ENCODE results near the gene IQSEC1. TPM values are rescaled to one million over a fixed set of nuclear protein-coding genes. Genes with fewer than 3 reads are reported as not detected.

IQSEC1 gene
- total and polyA plus RNA-seq, 10 of the 15 experiments (the other 5 are each of a cell fraction or from before 2014, with no cell fraction given): 0.92 to 55.2 (median 8.5) TPM

DNA sequence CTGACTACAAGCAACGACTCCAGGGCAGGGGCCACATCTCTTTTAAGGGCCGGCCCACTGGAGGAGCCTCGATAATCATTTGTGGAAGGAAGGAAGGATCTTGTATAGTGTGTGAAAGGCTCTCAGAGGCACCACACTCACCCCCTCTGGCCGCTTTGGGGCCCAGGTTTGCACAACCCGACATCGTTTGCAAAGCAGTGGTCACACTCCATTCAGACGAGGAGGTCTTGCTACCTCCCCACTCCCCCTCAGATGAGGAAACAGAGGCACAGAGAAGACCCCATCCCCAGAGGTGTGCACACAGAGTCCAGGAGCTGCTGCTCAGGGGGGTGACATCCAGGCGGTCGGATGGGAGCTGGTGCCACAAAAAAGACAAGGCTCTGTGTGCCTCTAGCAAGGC is 29.6 kb downstream of the IQSEC1 start (continued):
- TF ChIP-seq, protein P1, sequence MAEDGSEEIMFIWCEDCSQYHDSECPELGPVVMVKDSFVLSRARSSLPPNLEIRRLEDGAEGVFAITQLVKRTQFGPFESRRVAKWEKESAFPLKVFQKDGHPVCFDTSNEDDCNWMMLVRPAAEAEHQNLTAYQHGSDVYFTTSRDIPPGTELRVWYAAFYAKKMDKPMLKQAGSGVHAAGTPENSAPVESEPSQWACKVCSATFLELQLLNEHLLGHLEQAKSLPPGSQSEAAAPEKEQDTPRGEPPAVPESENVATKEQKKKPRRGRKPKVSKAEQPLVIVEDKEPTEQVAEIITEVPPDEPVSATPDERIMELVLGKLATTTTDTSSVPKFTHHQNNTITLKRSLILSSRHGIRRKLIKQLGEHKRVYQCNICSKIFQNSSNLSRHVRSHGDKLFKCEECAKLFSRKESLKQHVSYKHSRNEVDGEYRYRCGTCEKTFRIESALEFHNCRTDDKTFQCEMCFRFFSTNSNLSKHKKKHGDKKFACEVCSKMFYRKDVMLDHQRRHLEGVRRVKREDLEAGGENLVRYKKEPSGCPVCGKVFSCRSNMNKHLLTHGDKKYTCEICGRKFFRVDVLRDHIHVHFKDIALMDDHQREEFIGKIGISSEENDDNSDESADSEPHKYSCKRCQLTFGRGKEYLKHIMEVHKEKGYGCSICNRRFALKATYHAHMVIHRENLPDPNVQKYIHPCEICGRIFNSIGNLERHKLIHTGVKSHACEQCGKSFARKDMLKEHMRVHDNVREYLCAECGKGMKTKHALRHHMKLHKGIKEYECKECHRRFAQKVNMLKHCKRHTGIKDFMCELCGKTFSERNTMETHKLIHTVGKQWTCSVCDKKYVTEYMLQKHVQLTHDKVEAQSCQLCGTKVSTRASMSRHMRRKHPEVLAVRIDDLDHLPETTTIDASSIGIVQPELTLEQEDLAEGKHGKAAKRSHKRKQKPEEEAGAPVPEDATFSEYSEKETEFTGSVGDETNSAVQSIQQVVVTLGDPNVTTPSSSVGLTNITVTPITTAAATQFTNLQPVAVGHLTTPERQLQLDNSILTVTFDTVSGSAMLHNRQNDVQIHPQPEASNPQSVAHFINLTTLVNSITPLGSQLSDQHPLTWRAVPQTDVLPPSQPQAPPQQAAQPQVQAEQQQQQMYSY (CRISPR knock-in tag; IDR thresholded peaks at IDR 0.05): no peak
- TF ChIP-seq, protein P2, sequence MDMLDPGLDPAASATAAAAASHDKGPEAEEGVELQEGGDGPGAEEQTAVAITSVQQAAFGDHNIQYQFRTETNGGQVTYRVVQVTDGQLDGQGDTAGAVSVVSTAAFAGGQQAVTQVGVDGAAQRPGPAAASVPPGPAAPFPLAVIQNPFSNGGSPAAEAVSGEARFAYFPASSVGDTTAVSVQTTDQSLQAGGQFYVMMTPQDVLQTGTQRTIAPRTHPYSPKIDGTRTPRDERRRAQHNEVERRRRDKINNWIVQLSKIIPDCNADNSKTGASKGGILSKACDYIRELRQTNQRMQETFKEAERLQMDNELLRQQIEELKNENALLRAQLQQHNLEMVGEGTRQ (IDR thresholded peaks at IDR 0.05; ENCODE audit: borderline replicate concordance, low read depth, low read length): no peak
- TF ChIP-seq ESRRA (IDR thresholded peaks at IDR 0.05; ENCODE audit: low read length): no peak
- TF ChIP-seq MYC (IDR thresholded peaks at IDR 0.05; ENCODE audit: insufficient read depth, insufficient read length, insufficient replicate concordance, low read length, severe bottlenecking): no peak
- TF ChIP-seq CREM (IDR thresholded peaks at IDR 0.05; ENCODE audit: low read depth): no peak
- no peak for TF ChIP-seq WRNIP1 (IDR thresholded peaks at IDR 0.05; ENCODE audit: borderline replicate concordance, low read depth, low read length)

DNA sequence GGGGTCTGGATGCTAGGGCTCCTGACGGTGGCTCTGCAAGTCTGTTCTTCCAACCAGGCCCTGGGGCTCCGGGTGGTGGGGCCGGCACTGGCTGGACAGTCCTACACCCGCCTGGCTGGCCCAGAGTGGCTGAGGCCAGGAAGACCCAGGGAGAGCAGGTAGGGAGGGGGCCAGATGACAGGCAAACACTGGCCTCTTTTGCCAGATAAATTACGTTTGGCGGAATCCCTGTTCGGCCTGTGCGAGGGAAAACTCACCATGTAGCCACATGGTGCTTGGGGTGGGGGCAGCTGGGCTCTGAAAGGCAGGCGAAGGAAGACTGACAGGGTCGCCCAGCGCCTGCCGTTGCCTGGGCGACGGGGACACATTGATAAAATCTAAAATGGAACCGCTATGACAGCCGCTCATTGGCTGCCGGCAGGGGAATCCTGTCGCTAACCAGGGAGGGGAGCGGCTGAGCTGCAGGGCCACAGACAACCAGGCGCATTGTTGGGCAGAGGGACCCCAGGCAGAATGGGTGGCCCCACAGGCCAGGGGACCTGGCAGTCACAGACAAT is 30.4 kb downstream of the IQSEC1 start:
- ATAC-seq: no peak
- Histone ChIP-seq H3K36me3 (ENCODE audit: control insufficient read depth in 2 of 2, insufficient read depth in 2 of 2, low read length in 1 of 2) (no peaks in the 10 kb centered on the region), H3K27me3 (replicated peaks in 1 of 2; ENCODE audit: control insufficient read depth in 2 of 2, insufficient read depth in 2 of 2, low read length in 1 of 2) (no peaks in the 10 kb centered on the region), H4K20me1 (ENCODE audit: control insufficient read depth, insufficient read depth) (no peaks in the 10 kb centered on the region), H2AFZ (ENCODE audit: control insufficient read depth, low read depth, low read length) (no peak overlapping the region), H3K4me1 (ENCODE audit: control insufficient read depth, insufficient read depth, low read length) (peaks cover 46% of the 10 kb centered on the region), H3K79me2 (ENCODE audit: control insufficient read depth, insufficient read depth, low read length) (peaks cover 3% of the 10 kb centered on the region; the same call in 1 of the 2 replicates), H3K9me3 (replicated peaks; ENCODE audit: control insufficient read depth, insufficient read depth, low read length) (no peaks in the 10 kb centered on the region), H3K4me3 (no peak overlapping the region), H3K27ac (ENCODE audit: control insufficient read depth, insufficient read depth) (no peak overlapping the region), H3K4me2 (ENCODE audit: control insufficient read depth, insufficient read depth) (no peak overlapping the region), H3K9ac (ENCODE audit: control insufficient read depth, insufficient read depth, low read length) (no peak overlapping the region)
- intact Hi-C loops (cut with micrococcal nuclease; ENCODE audit: unreplicated experiment): no loop called here
- in situ Hi-C loops (cut with MboI): no loop called here
- no TSS peak for BruUV-seq (replicated peaks)
- ChIA-PET SMC1A (ENCODE audit: uncharacterized antibody, unreplicated experiment) (interaction anchor here (1.1 kb wide), 1 partner anchor 37 kb away, joined by 3 read pairs; no protein-coding TSS in a partner anchor), POLR2A (interaction anchor here (0.9 to 6.9 kb wide), 3 partner anchors 20 to 30 kb away, joined by 4 to 84 read pairs (median 4); no protein-coding TSS in a partner anchor), CTCF (no interaction called here), RAD21 (ENCODE audit: unreplicated experiment) (no interaction called here)
- DNase-seq (ENCODE audit: low read depth, low spot score): no peak
- FAIRE-seq: no peak
- WGBS (ENCODE audit: insufficient coverage, insufficient replicate concordance, low lambda C conversion rate, missing lambda C conversion rate): 92% methylated on average over 20 of the region's 20 CpGs
- TF ChIP-seq MYC (IDR thresholded peaks at IDR 0.05; ENCODE audit: insufficient read depth, insufficient read length, insufficient replicate concordance, low read length, severe bottlenecking): no peak
- TF ChIP-seq YY1 (IDR thresholded peaks at IDR 0.05; ENCODE audit: low read depth, low read length): no peak
- no peak for TF ChIP-seq PAX8 (IDR thresholded peaks at IDR 0.05)

Measured in GM12878 (cell line).